SK-N-SH treated with all-trans-retinoic acid at 6 μM for 48 hours (cell line): ENCODE data around the gene FLT1.

Experiments
- ATAC-seq: fragments of 200-7000 bp; cut with Tn5 transposase; 3 replicates; pipeline ENCODE4 v1.9.1; 2020; ENCODE audit warnings: mild to moderate bottlenecking, moderate library complexity
- ARNTL ChIP-seq: fragments of 450-650 bp; formaldehyde crosslinking; IDR thresholded peaks from 2 replicates; pipeline ENCODE4 v1.5.0; 2020; ENCODE audit warnings: low read depth, mild to moderate bottlenecking, moderate library complexity, borderline replicate concordance
- BACH2 ChIP-seq: fragments of 250-450 bp; sonication (Bioruptor Pico); IDR thresholded peaks from 2 replicates; pipeline ENCODE4 v1.9.0; 2021; ENCODE audit warnings: mild to moderate bottlenecking, borderline replicate concordance
- CREB5 ChIP-seq: fragments of 250-450 bp; sonication (Bioruptor Pico); IDR thresholded peaks from 2 replicates; pipeline ENCODE4 v1.5.1; 2020; ENCODE audit warnings: low read depth, mild to moderate bottlenecking, moderate library complexity
- CSDC2 ChIP-seq: fragments of 250-450 bp; sonication (Bioruptor Pico); IDR thresholded peaks from 2 replicates; pipeline ENCODE4 v1.5.0; 2020; ENCODE audit warnings: mild to moderate bottlenecking, moderate library complexity
- ESRRG ChIP-seq: fragments of 250-450 bp; sonication (Bioruptor Pico); IDR thresholded peaks from 2 replicates; pipeline ENCODE4 v1.6.1; 2021; ENCODE audit warnings: mild to moderate bottlenecking
- GLIS3 ChIP-seq: fragments of 250-450 bp; sonication (Bioruptor Pico); IDR thresholded peaks from 2 replicates; pipeline ENCODE4 v1.5.0; 2020; ENCODE audit warnings: mild to moderate bottlenecking, moderate library complexity
- ISL1 ChIP-seq: fragments of 250-450 bp; sonication (Bioruptor Pico); IDR thresholded peaks from 2 replicates; pipeline ENCODE4 v2.1.2; 2022; ENCODE audit warnings: mild to moderate bottlenecking, moderate library complexity
- SNAI2 ChIP-seq: fragments of 250-450 bp; sonication (Bioruptor Pico); IDR thresholded peaks from 2 replicates; pipeline ENCODE4 v1.5.0; 2020; ENCODE audit warnings: mild to moderate bottlenecking, moderate library complexity
- TCF4 ChIP-seq: fragments of 250-450 bp; sonication (Bioruptor Pico); IDR thresholded peaks from 2 replicates; pipeline ENCODE4 v1.8.0; 2021; ENCODE audit warnings: mild to moderate bottlenecking, moderate library complexity, borderline replicate concordance
- TOX ChIP-seq: fragments of 250-450 bp; sonication (Bioruptor Pico); IDR thresholded peaks from 2 replicates; pipeline ENCODE4 v1.8.0; 2021; ENCODE audit warnings: mild to moderate bottlenecking, moderate library complexity, borderline replicate concordance
- ZC3H10 ChIP-seq: fragments of 250-450 bp; sonication (Bioruptor Pico); IDR thresholded peaks from 2 replicates; pipeline ENCODE4 v1.5.1; 2021; ENCODE audit warnings: mild to moderate bottlenecking, moderate library complexity
- ZFP3 ChIP-seq: fragments of 250-450 bp; sonication (Bioruptor Pico); IDR thresholded peaks from 2 replicates; pipeline ENCODE4 v1.5.0; 2020; ENCODE audit warnings: mild to moderate bottlenecking, moderate library complexity
- ZFP30 ChIP-seq: fragments of 450-650 bp; formaldehyde crosslinking; IDR thresholded peaks from 2 replicates; pipeline ENCODE4 v1.5.0; 2022; ENCODE audit warnings: mild to moderate bottlenecking, moderate library complexity
- ZNF565 ChIP-seq: fragments of 450-650 bp; formaldehyde crosslinking; conservative IDR thresholded peaks from 2 replicates; pipeline ENCODE4 v1.5.0; 2020; ENCODE audit warnings: low read depth, mild to moderate bottlenecking, moderate library complexity
- ZNF70 ChIP-seq: fragments of 450-650 bp; formaldehyde crosslinking; IDR thresholded peaks from 2 replicates; pipeline ENCODE4 v1.5.0; 2020; ENCODE audit warnings: mild to moderate bottlenecking, moderate library complexity
- ZNF8 ChIP-seq: fragments of 450-650 bp; formaldehyde crosslinking; IDR thresholded peaks from 2 replicates; pipeline ENCODE4 v1.5.0; 2020; ENCODE audit warnings: mild to moderate bottlenecking, moderate library complexity
- TF ChIP-seq, protein P1 (sequence below): fragments of 250-450 bp; sonication (Bioruptor Pico); IDR thresholded peaks from 2 replicates; pipeline ENCODE4 v1.8.0; 2020; ENCODE audit warnings: mild to moderate bottlenecking, moderate library complexity, borderline replicate concordance
- TF ChIP-seq, protein P2 (sequence below): fragments of 250-450 bp; sonication (Bioruptor Pico); IDR thresholded peaks from 2 replicates; pipeline ENCODE4 v1.5.1; 2021; ENCODE audit warnings: mild to moderate bottlenecking, moderate library complexity
- TF ChIP-seq, protein P3 (sequence below): fragments of 250-450 bp; sonication (Bioruptor Pico); IDR thresholded peaks from 2 replicates; pipeline ENCODE4 v1.5.0; 2020; ENCODE audit warnings: mild to moderate bottlenecking, moderate library complexity

FLT1 gene

GRCh38 chr13:28396053-28396452 lies 98.9 kb downstream of the FLT1 start:
- no peak for ATAC-seq
- TF ChIP-seq ISL1 (CRISPR knock-in tag) (no peak), ZC3H10 (CRISPR knock-in tag) (no peak), ZNF70 (no peak), BACH2 (CRISPR knock-in tag) (no peak), ESRRG (CRISPR knock-in tag) (no peak), ZFP30 (CRISPR knock-in tag) (no peak), TOX (CRISPR knock-in tag) (no peak), ZNF8 (CRISPR knock-in tag) (no peak), GLIS3 (CRISPR knock-in tag) (no peak), SNAI2 (no peak)
- TF ChIP-seq, protein P1, sequence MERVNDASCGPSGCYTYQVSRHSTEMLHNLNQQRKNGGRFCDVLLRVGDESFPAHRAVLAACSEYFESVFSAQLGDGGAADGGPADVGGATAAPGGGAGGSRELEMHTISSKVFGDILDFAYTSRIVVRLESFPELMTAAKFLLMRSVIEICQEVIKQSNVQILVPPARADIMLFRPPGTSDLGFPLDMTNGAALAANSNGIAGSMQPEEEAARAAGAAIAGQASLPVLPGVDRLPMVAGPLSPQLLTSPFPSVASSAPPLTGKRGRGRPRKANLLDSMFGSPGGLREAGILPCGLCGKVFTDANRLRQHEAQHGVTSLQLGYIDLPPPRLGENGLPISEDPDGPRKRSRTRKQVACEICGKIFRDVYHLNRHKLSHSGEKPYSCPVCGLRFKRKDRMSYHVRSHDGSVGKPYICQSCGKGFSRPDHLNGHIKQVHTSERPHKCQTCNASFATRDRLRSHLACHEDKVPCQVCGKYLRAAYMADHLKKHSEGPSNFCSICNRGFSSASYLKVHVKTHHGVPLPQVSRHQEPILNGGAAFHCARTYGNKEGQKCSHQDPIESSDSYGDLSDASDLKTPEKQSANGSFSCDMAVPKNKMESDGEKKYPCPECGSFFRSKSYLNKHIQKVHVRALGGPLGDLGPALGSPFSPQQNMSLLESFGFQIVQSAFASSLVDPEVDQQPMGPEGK (CRISPR knock-in tag) = no peak
- TF ChIP-seq, protein P2, sequence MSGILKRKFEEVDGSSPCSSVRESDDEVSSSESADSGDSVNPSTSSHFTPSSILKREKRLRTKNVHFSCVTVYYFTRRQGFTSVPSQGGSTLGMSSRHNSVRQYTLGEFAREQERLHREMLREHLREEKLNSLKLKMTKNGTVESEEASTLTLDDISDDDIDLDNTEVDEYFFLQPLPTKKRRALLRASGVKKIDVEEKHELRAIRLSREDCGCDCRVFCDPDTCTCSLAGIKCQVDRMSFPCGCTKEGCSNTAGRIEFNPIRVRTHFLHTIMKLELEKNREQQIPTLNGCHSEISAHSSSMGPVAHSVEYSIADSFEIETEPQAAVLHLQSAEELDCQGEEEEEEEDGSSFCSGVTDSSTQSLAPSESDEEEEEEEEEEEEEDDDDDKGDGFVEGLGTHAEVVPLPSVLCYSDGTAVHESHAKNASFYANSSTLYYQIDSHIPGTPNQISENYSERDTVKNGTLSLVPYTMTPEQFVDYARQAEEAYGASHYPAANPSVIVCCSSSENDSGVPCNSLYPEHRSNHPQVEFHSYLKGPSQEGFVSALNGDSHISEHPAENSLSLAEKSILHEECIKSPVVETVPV (CRISPR knock-in tag) = no peak

GRCh38 chr13:28394422-28394821 lies 100.5 kb downstream of the FLT1 start:
- TF ChIP-seq ZFP3 (no peak), BACH2 (CRISPR knock-in tag) (no peak), ZNF565 (CRISPR knock-in tag) (no peak), GLIS3 (CRISPR knock-in tag) (no peak), SNAI2 (no peak)
- TF ChIP-seq, all 23 proteins: peak for 0
- no peak for ATAC-seq

GRCh38 chr13:28392896-28393505 lies 101.9 kb downstream of the FLT1 start:
- TF ChIP-seq, protein P2 (CRISPR knock-in tag) = no peak
- TF ChIP-seq ZNF565 (CRISPR knock-in tag) = no peak
- TF ChIP-seq ISL1 (CRISPR knock-in tag) = no peak
- TF ChIP-seq ZNF8 (CRISPR knock-in tag) = no peak
- TF ChIP-seq TCF4 (CRISPR knock-in tag) = no peak
- TF ChIP-seq SNAI2 = no peak
- TF ChIP-seq ZNF70 = no peak
- no peak for TF ChIP-seq ZFP3
- TF ChIP-seq ESRRG (CRISPR knock-in tag) = no peak
- no peak for TF ChIP-seq ZFP30 (CRISPR knock-in tag)
- no peak for TF ChIP-seq CSDC2 (CRISPR knock-in tag)
- no peak for TF ChIP-seq ZC3H10 (CRISPR knock-in tag)
- TF ChIP-seq ARNTL (CRISPR knock-in tag) = no peak
- no peak for TF ChIP-seq CREB5
- ATAC-seq = no peak

DNA sequence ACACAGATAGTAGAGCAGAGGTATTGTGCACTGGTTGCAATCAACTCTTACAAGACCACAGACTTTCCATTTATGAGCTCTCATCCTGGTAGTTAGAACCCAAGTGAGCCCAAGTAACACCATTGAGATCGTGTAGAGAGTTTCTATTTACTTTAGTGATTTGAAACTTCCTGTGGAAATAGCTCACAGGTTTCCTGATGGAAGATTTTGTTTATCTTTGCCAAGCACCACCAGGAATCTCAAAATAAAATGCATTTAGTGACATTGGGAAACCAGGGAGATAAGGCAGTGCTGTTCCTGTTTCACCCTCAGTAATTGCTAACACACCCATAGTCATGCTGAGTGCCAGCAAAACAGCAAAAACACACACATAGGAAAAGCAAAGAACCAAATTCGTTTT lies 102.5 kb downstream of the FLT1 start:
- no peak for ATAC-seq
- no peak for TF ChIP-seq ESRRG (CRISPR knock-in tag)
- no peak for TF ChIP-seq ZC3H10 (CRISPR knock-in tag)
- TF ChIP-seq ZNF565 (CRISPR knock-in tag) = no peak
- TF ChIP-seq, protein P3, sequence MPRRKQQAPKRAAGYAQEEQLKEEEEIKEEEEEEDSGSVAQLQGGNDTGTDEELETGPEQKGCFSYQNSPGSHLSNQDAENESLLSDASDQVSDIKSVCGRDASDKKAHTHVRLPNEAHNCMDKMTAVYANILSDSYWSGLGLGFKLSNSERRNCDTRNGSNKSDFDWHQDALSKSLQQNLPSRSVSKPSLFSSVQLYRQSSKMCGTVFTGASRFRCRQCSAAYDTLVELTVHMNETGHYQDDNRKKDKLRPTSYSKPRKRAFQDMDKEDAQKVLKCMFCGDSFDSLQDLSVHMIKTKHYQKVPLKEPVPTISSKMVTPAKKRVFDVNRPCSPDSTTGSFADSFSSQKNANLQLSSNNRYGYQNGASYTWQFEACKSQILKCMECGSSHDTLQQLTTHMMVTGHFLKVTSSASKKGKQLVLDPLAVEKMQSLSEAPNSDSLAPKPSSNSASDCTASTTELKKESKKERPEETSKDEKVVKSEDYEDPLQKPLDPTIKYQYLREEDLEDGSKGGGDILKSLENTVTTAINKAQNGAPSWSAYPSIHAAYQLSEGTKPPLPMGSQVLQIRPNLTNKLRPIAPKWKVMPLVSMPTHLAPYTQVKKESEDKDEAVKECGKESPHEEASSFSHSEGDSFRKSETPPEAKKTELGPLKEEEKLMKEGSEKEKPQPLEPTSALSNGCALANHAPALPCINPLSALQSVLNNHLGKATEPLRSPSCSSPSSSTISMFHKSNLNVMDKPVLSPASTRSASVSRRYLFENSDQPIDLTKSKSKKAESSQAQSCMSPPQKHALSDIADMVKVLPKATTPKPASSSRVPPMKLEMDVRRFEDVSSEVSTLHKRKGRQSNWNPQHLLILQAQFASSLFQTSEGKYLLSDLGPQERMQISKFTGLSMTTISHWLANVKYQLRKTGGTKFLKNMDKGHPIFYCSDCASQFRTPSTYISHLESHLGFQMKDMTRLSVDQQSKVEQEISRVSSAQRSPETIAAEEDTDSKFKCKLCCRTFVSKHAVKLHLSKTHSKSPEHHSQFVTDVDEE (CRISPR knock-in tag) = no peak
- no peak for TF ChIP-seq ZFP30 (CRISPR knock-in tag)
- TF ChIP-seq, protein P2 (CRISPR knock-in tag) = no peak
